ENCODE results near the gene ECPAS. TPM values are rescaled to one million over a fixed set of nuclear protein-coding genes. Genes with fewer than 3 reads are reported as not detected.
"Not testable (repeated sequence)": the region's sequence is repeated elsewhere in the genome, so short reads cannot be mapped to it uniquely, and the experiment has no call there.

ECPAS gene
- total RNA-seq, 1 donor from 2014 or later: 120 TPM

DNA sequence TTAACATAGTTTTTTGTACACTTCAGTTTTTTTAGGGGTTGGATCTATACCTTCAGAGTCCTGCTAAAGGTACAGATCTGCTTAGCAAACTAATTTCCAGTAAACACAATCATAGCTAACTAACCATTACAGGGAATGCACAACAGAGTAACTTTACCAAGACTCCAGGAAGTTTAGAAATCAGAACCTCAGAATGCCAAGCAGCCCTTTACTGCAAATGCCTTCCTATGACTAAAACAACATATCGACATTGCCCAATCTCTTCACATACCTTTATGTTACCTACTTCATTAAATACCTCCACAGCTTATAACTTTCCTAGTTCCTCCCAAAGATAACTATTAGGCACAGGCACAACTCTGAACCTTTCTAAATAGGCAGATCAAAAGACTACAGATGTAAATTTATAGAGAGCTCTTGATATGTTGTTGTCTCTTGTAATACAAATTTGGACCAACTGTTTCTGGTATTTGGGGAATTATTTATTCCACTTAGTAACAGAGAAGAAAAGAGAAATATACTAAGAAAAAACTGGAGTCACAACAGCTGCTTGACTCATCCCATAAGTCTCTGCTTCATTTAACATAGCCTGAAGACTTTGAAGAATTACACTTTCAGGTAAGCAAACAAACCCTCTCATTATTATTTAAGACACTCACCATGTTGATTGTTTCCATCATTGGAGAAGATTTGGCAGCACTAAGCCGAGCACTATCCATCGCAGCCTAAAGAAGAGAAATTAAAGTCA is 108.2 kb downstream of the ECPAS start:
- DNase-seq (no peak), ATAC-seq (no peak)
- intact Hi-C loops (cut with micrococcal nuclease): no loop called here

- DNase-seq: no peak
- intact Hi-C loops (cut with micrococcal nuclease): no loop called here
- ATAC-seq: no peak
Observed at GRCh38 chr9:111375062-111375461, 109.1 kb downstream of the ECPAS start.

- ATAC-seq: no peak
- no peak for DNase-seq
- intact Hi-C loops (cut with micrococcal nuclease): no loop called here
Observed at GRCh38 chr9:111372297-111372696, 111.9 kb downstream of the ECPAS start.

- DNase-seq (no peak), ATAC-seq (no peak)
- intact Hi-C loops (cut with micrococcal nuclease): no loop called here
Observed at GRCh38 chr9:111366978-111367377, 117.2 kb downstream of the ECPAS start.

GRCh38 chr9:111362526-111362925 is 121.7 kb downstream of the ECPAS start:
- no peak for DNase-seq
- ATAC-seq: no peak
- intact Hi-C loops (cut with micrococcal nuclease): no loop called here

- intact Hi-C loops (cut with micrococcal nuclease): no loop called here
- DNase-seq (no peak), ATAC-seq (no peak)
Observed at GRCh38 chr9:111360881-111361280, 123.3 kb downstream of the ECPAS start.

DNA sequence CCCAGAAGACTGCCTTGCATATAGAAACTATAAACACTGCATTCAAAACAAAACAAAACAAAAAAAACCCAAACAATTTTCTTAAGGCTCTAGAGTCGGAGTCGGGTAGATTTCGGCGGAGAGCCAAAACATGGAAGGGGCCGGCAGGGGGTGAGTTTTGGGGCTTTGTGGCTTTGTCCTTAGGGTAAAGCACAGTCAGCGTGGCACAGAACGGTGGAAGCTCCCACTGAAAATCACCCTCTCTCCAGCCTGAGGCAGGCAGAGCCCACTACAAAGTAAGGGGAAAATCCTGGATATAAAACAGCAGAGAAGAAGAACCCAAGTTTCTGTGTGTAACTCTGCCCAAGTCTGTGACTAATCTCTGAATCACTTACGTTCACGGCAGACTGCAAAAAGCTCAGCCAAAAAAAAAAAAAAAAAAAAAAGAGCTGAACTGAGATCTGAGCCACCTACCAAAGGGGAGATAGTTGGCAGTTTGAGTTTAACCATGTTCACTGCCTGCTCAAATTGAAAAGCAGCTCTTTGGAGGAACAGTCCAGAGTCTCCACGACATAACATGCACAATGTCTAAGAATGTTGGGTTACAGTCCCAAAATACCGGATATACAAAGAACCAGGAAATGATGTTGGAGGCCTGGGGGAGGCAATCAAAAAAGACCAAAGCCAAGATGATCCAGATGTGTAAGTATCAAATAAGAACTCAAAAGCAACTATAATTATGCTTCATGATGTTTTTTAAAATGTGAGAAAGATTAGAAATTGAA is 127.5 kb downstream of the ECPAS start:
- intact Hi-C loops (cut with micrococcal nuclease): no loop called here
- ATAC-seq (peak; percentile 52), DNase-seq (no peak)

DNA sequence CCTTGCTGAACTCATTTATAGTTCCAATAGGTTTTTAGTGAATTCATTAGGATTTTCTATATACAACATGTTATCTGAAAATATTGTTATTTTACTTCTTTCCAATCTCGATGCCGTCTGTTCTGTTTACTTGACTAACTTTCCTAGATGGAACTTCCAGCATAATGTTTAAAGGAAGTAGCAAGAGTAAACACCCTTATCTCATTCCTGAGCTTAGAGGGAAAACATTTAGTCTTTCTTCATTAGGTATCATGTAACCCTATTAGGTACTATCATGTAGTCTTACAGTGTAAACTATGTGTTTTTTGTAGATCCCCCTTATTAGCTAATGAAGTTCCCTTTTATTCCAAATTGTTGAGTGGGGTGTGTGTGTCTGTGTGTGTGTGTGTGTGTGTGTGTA is 131.6 kb downstream of the ECPAS start:
- intact Hi-C loops (cut with micrococcal nuclease): no loop called here

GRCh38 chr9:111350556-111350955 is 133.6 kb downstream of the ECPAS start:
- intact Hi-C loops (cut with micrococcal nuclease): no loop called here
- ATAC-seq: no peak
- DNase-seq: no peak

More for the DNA sequence above, 131.6 kb downstream of the ECPAS start:
- ATAC-seq: no peak
- no peak for DNase-seq

GRCh38 chr9:111349766-111350165 is 134.4 kb downstream of the ECPAS start:
- intact Hi-C loops (cut with micrococcal nuclease): no loop called here
- no peak for DNase-seq
- no peak for ATAC-seq

- DNase-seq (no peak), ATAC-seq (no peak)
- intact Hi-C loops (cut with micrococcal nuclease): no loop called here
Observed at GRCh38 chr9:111348821-111349271, 135.3 kb downstream of the ECPAS start.

DNA sequence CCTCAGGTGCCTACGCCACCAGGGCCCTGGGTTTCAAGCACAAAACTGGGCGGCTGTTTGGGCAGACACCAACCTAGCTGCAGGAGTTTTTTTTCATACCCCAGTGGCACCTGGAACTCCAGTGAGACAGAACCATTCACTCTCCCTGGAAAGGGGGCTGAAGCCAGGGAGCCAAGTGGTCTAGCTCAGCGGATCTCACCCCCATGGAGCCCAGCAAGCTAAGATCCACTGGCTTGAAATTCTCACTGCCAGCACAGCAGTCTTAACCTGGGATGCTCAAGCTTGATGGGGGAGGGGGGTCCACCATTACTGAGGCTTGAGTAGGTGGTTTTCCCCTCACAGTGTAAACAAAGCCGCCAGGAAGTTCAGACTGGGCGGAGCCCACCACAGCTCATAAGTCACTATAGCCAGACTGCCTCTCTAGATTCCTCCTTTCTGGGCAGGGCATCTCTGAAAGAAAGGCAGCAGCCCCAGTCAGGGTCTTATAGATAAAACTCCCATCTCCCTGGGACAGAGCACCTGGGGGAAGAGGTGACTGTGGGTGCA is 149.8 kb downstream of the ECPAS start:
- ATAC-seq; DNase-seq; intact Hi-C loops (cut with micrococcal nuclease): not testable (repeated sequence)

GRCh38 chr9:111330124-111330523 is 154.1 kb downstream of the ECPAS start, which contains the start of gene OR2K2:
OR2K2 (minus strand) TSS chr9:111330224; CDS start chr9:111328433, 1,791 bp downstream.
- intact Hi-C loops (cut with micrococcal nuclease): no loop called here
- no peak for ATAC-seq
- no peak for DNase-seq

DNA sequence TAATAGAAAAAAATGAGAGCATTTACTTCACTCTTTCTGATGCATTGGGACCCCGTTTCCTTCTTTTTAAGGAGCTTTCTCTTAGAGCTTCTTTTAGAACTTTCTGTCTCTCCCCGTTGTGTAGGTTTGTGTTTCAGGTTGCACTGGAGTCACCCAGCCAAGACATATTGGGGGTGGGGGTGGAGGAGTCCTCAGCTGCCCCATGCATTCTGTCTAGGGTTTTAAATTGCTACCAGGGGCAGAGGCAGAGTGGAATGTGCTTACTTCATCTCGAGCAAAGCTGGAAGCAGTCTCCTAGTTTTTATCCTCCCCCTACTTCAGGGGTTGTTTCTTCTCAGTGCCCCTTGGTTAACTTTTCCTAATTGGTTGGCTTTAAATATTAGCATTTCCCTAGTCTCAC is 163.6 kb downstream of the ECPAS start:
- DNase-seq: no peak
- intact Hi-C loops (cut with micrococcal nuclease): no loop called here
- ATAC-seq: no peak

DNA sequence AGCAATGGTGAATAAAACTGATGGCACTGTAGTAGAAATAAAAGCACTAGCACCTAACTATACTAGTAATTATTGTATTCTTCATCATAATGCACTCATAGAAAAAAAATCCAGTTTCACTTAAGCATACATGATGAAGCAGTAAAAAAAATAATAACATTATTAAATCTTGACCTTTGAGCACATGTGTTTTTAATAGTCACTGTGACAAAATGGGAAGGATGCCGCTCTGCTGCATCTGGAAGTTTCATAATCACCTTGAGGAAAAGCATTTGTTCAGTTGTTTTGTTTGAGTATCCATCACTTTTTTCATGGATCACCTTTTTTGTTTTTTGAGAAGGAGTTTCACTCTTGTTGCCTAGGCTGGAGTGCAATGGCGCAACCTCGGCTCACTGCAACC is 167.4 kb downstream of the ECPAS start:
- DNase-seq (no peak), ATAC-seq (no peak)
- intact Hi-C loops (cut with micrococcal nuclease): no loop called here

Other genes starting within 250 kb of the ECPAS start
- gene OR2K2, start 154.2 kb downstream of the ECPAS start, total RNA-seq: not detected
- 4.9 TPM for gene ZNF483, start 40.8 kb upstream of the ECPAS start, total RNA-seq
- gene PTGR1, start 115.3 kb upstream of the ECPAS start, total RNA-seq: 46.8 TPM
- gene DNAJC25, start 147.0 kb upstream of the ECPAS start, total RNA-seq: 5.3 TPM
- gene GNG10, start 177.2 kb upstream of the ECPAS start, total RNA-seq: 26.6 TPM